Measurements from ENCODE around the gene SLC1A2. TPM values are rescaled to one million over a fixed set of nuclear protein-coding genes. Genes with fewer than 3 reads are reported as not detected.

SLC1A2 gene
- total RNA-seq, 2 experiments from 2014 or later, result not detected

DNA sequence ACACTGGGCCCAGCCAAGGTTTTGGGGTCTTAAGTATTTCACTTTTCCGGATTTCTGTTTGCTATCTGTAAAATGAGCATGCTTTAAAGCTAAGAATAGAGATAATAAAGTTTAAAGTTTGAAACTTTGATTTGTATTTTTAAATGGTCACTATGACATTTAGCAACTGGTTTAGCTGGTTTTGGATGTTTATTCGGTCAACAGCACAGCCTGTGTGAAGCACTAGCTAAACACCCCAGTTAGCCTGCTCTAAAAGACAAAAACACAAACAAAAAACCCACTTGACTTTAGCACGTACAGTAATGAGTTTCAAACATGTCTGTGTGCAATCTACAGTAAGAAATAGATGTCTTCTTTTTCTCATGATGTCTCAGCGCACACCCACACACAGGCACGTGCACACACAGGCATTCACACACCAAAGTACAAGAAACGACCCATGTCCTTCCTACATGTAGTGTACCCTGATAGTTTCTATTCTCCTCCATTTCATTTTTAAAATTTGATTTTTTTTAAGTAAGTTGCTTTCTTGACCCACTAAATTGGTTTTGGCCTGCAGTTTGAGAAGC lies 29.4 kb downstream of the SLC1A2 start:
- TF ChIP-seq, protein P1, sequence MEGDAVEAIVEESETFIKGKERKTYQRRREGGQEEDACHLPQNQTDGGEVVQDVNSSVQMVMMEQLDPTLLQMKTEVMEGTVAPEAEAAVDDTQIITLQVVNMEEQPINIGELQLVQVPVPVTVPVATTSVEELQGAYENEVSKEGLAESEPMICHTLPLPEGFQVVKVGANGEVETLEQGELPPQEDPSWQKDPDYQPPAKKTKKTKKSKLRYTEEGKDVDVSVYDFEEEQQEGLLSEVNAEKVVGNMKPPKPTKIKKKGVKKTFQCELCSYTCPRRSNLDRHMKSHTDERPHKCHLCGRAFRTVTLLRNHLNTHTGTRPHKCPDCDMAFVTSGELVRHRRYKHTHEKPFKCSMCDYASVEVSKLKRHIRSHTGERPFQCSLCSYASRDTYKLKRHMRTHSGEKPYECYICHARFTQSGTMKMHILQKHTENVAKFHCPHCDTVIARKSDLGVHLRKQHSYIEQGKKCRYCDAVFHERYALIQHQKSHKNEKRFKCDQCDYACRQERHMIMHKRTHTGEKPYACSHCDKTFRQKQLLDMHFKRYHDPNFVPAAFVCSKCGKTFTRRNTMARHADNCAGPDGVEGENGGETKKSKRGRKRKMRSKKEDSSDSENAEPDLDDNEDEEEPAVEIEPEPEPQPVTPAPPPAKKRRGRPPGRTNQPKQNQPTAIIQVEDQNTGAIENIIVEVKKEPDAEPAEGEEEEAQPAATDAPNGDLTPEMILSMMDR (conservative IDR thresholded peaks at IDR 0.05; ENCODE audit: low read length), result no peak
- no peak for TF ChIP-seq EZH2phosphoT487 (IDR thresholded peaks at IDR 0.05; ENCODE audit: borderline replicate concordance, low read depth, low read length)
- peaks cover 13% of the 10 kb centered on the region for H3K4me1 ChIP-seq (ENCODE audit: insufficient read depth, low read length, poor library complexity, severe bottlenecking)
- no peak overlapping the region for H3K4me2 ChIP-seq (ENCODE audit: low read length)
- no peaks in the 10 kb centered on the region for H3K9me3 ChIP-seq (ENCODE audit: low read length)
- no peak overlapping the region for H2AFZ ChIP-seq (ENCODE audit: low read length)
- H3K4me3 ChIP-seq (ENCODE audit: low read depth, low read length, poor library complexity, severe bottlenecking), result no peak overlapping the region
- ChIA-PET POLR2A (interaction anchor here (0.6 to 1.4 kb wide), 4 partner anchors 10 to 1430 kb away, joined by 3 to 4 read pairs (median 4); no protein-coding TSS in a partner anchor), CTCF (ENCODE audit: unreplicated experiment) (no interaction called here)
- no peak for DNase-seq (ENCODE audit: low spot score)
- no peaks in the 10 kb centered on the region for H3K36me3 ChIP-seq (ENCODE audit: insufficient read depth, low read length)
- no TSS peak for BruUV-seq (replicated peaks)
- H3K27ac ChIP-seq (ENCODE audit: low read depth, low read length, poor library complexity, severe bottlenecking), result no peak overlapping the region
- H3K9me2 ChIP-seq (ENCODE audit: insufficient read depth, low read length), result no peaks in the 10 kb centered on the region
- intact Hi-C loops (cut with micrococcal nuclease; ENCODE audit: unreplicated experiment), result loop anchor here (5.0 kb wide), 2 partner anchors 78 to 878 kb away; partner anchors contain the start of gene ELF5
- no peaks in the 10 kb centered on the region for H3K79me2 ChIP-seq (ENCODE audit: insufficient read depth, low read depth, low read length)
- H4K20me1 ChIP-seq (ENCODE audit: insufficient read depth, low read length), result no peaks in the 10 kb centered on the region

DNA sequence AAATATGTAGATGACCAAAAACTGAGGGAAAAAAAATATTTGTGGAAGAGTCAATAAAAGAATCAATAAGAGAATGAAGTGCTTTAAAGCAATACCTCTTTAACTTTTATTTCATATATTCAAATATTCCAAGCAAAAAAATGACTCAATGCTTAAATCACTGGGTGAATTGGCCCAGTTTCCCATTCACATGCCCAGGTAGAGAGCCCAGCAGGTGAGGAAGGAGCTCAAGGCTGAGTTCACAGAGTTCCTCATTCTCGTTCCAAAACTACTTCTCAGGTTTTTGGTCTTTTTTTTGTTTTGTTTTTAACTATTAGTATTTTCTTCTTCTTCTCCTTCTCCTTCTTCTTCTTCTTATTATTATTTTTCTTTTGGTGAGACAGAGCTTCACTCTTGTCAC lies 30.2 kb downstream of the SLC1A2 start:
- H3K4me1 ChIP-seq (ENCODE audit: insufficient read depth, low read length, poor library complexity, severe bottlenecking), result peaks cover 13% of the 10 kb centered on the region
- BruUV-seq (replicated peaks), result no TSS peak
- CTCF ChIA-PET (ENCODE audit: unreplicated experiment), result no interaction called here
- POLR2A ChIA-PET, result interaction anchor here (1.4 kb wide), 1 partner anchor 9 kb away, joined by 4 read pairs; no protein-coding TSS in a partner anchor
- H3K9me3 ChIP-seq (ENCODE audit: low read length), result no peaks in the 10 kb centered on the region
- TF ChIP-seq EZH2phosphoT487 (IDR thresholded peaks at IDR 0.05; ENCODE audit: borderline replicate concordance, low read depth, low read length), result no peak
- TF ChIP-seq, protein P1 (conservative IDR thresholded peaks at IDR 0.05; ENCODE audit: low read length), result no peak
- no peaks in the 10 kb centered on the region for H3K36me3 ChIP-seq (ENCODE audit: insufficient read depth, low read length)
- H4K20me1 ChIP-seq (ENCODE audit: insufficient read depth, low read length), result no peaks in the 10 kb centered on the region
- H2AFZ ChIP-seq (ENCODE audit: low read length), result no peak overlapping the region
- intact Hi-C loops (cut with micrococcal nuclease; ENCODE audit: unreplicated experiment), result no loop called here
- DNase-seq (ENCODE audit: low spot score), result no peak
- H3K9me2 ChIP-seq (ENCODE audit: insufficient read depth, low read length), result no peaks in the 10 kb centered on the region
- no peak overlapping the region for H3K4me2 ChIP-seq (ENCODE audit: low read length)
- H3K79me2 ChIP-seq (ENCODE audit: insufficient read depth, low read depth, low read length), result no peaks in the 10 kb centered on the region
- no peak overlapping the region for H3K27ac ChIP-seq (ENCODE audit: low read depth, low read length, poor library complexity, severe bottlenecking)
- no peak overlapping the region for H3K4me3 ChIP-seq (ENCODE audit: low read depth, low read length, poor library complexity, severe bottlenecking)

DNA sequence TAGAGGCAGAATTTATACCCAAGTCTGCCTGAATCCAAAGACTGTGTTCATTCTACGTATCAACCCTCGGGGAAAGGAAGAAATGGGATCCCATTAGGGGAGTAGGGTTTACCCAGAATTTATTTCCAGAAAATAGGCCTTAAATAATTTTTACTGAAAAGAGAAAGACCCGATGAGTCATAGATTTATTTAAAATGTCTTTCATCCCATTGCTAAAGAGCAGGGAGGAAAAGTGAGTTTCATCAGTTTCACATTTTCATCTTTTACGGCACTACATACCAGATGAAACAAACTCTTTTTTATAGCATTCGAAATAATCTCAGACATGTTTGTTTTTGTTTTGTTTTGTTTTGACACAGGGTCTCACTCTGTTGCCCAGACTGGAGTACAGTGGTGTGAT lies 31.3 kb downstream of the SLC1A2 start:
- H3K4me3 ChIP-seq (ENCODE audit: low read depth, low read length, poor library complexity, severe bottlenecking), result no peak overlapping the region
- H3K27ac ChIP-seq (ENCODE audit: low read depth, low read length, poor library complexity, severe bottlenecking), result no peak overlapping the region
- BruUV-seq (replicated peaks), result no TSS peak
- H3K36me3 ChIP-seq (ENCODE audit: insufficient read depth, low read length), result no peaks in the 10 kb centered on the region
- H3K4me2 ChIP-seq (ENCODE audit: low read length), result no peak overlapping the region
- H3K9me3 ChIP-seq (ENCODE audit: low read length), result no peaks in the 10 kb centered on the region
- TF ChIP-seq, protein P1 (conservative IDR thresholded peaks at IDR 0.05; ENCODE audit: low read length), result no peak
- no peak for TF ChIP-seq EZH2phosphoT487 (IDR thresholded peaks at IDR 0.05; ENCODE audit: borderline replicate concordance, low read depth, low read length)
- intact Hi-C loops (cut with micrococcal nuclease; ENCODE audit: unreplicated experiment), result no loop called here
- ChIA-PET POLR2A (interaction anchor here (0.7 to 0.8 kb wide), 2 partner anchors 165 to 462 kb away, joined by 3 to 4 read pairs; no protein-coding TSS in a partner anchor), CTCF (ENCODE audit: unreplicated experiment) (no interaction called here)
- DNase-seq (ENCODE audit: low spot score), result no peak
- peaks cover 13% of the 10 kb centered on the region for H3K4me1 ChIP-seq (ENCODE audit: insufficient read depth, low read length, poor library complexity, severe bottlenecking)
- H3K9me2 ChIP-seq (ENCODE audit: insufficient read depth, low read length), result no peaks in the 10 kb centered on the region
- H4K20me1 ChIP-seq (ENCODE audit: insufficient read depth, low read length), result no peaks in the 10 kb centered on the region
- H3K79me2 ChIP-seq (ENCODE audit: insufficient read depth, low read depth, low read length), result no peaks in the 10 kb centered on the region
- H2AFZ ChIP-seq (ENCODE audit: low read length), result no peak overlapping the region
